PC-9 (cell line): ENCODE measurements around the gene SOX21.

Experiments
- EZH2 ChIP-seq: fragments of 200-600 bp; sonication (generic); IDR thresholded peaks from 2 replicates; pipeline ENCODE4 v1.8.0; 2017; ENCODE audit warnings: antibody characterized with exemption, low read depth
- TF ChIP-seq, protein P1 (sequence below): fragments of 200-600 bp; sonication (generic); conservative IDR thresholded peaks from 2 replicates; pipeline ENCODE4 v1.6.1; 2017; ENCODE audit warnings: mixed run types, antibody characterized with exemption, mild to moderate bottlenecking, moderate library complexity

GRCh38 chr13:94758436-94758960 is 46.2 kb upstream of the SOX21 start:
- TF ChIP-seq, protein P1, sequence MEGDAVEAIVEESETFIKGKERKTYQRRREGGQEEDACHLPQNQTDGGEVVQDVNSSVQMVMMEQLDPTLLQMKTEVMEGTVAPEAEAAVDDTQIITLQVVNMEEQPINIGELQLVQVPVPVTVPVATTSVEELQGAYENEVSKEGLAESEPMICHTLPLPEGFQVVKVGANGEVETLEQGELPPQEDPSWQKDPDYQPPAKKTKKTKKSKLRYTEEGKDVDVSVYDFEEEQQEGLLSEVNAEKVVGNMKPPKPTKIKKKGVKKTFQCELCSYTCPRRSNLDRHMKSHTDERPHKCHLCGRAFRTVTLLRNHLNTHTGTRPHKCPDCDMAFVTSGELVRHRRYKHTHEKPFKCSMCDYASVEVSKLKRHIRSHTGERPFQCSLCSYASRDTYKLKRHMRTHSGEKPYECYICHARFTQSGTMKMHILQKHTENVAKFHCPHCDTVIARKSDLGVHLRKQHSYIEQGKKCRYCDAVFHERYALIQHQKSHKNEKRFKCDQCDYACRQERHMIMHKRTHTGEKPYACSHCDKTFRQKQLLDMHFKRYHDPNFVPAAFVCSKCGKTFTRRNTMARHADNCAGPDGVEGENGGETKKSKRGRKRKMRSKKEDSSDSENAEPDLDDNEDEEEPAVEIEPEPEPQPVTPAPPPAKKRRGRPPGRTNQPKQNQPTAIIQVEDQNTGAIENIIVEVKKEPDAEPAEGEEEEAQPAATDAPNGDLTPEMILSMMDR, result no peak
- no peak for TF ChIP-seq EZH2
